ENCODE data around the gene RAD54L2. TPM values are rescaled to one million over a fixed set of nuclear protein-coding genes. Genes with fewer than 3 reads are reported as not detected.

RAD54L2 gene
- total and polyA plus RNA-seq, 2 of the 4 experiments (the other 2 are of a cell fraction) = 6.8 to 24.2 TPM

- CTCF ChIA-PET = interaction anchor here (1.0 kb wide), 1 partner anchor 79 kb away, joined by 3 read pairs; no protein-coding TSS in a partner anchor
- no peak overlapping the region for H3K4me2 ChIP-seq (ENCODE audit: low read depth, low read length)
- H4K5ac ChIP-seq (ENCODE audit: low read depth, low read length) = no peak overlapping the region
Observed at GRCh38 chr3:51581524-51581923, 43.0 kb downstream of the RAD54L2 start.

More at GRCh38 chr3:51581524-51581923, 43.0 kb downstream of the RAD54L2 start:
- peaks cover 31 to 63% of the 10 kb centered on the region in 2 experiments for H3K79me1 ChIP-seq (ENCODE audit: low read depth in 1 of 2, low read length in 2 of 2)
- no peak for TF ChIP-seq SMC3 (IDR thresholded peaks at IDR 0.05; ENCODE audit: low read depth, low read length)
- ATAC-seq (ENCODE audit: low read depth) = peak; percentile 18; the same call in 1 of the 2 replicates
- no peak overlapping the region for H2AFZ ChIP-seq (replicated peaks; ENCODE audit: low read length, poor library complexity)
- H2BK20ac ChIP-seq (ENCODE audit: low read depth, low read length) = no peak overlapping the region
- H3K4me1 ChIP-seq (ENCODE audit: control insufficient read depth, insufficient read depth, low read length) = peaks cover 9% of the 10 kb centered on the region
- no peak overlapping the region for H3K4me3 ChIP-seq (ENCODE audit: insufficient read depth, low read depth, low read length)
- peaks cover 12% of the 10 kb centered on the region for H4K20me1 ChIP-seq (ENCODE audit: insufficient read depth, low read length)
- H3K36me3 ChIP-seq (ENCODE audit: control insufficient read depth, insufficient read depth, low read length) = peaks cover 5% of the 10 kb centered on the region
- no peak overlapping the region for H2BK5ac ChIP-seq (ENCODE audit: low read depth, low read length, poor library complexity, severe bottlenecking)
- H2BK120ac ChIP-seq (ENCODE audit: low read depth, low read length) = no peak overlapping the region
- dilution Hi-C loops (cut with HindIII; ENCODE audit: low sequenced_read_pairs, unreplicated experiment) (no loop called here), in situ Hi-C loops (cut with MboI; ENCODE audit: low sequenced_read_pairs) (no loop called here), intact Hi-C loops (cut with micrococcal nuclease) (loop anchor here (5.0 kb wide), 1 partner anchor 41 kb away; no protein-coding TSS in a partner anchor)
- H3K9me3 ChIP-seq (ENCODE audit: control insufficient read depth, insufficient read depth, low read length) = no peaks in the 10 kb centered on the region
- no peak overlapping the region for H3K18ac ChIP-seq (ENCODE audit: low read depth, low read length)
- POLR2A ChIA-PET (ENCODE audit: unreplicated experiment) = no interaction called here
- BruUV-seq (replicated peaks) = no TSS peak
- H4K8ac ChIP-seq (ENCODE audit: low read depth in 2 of 2, low read length in 2 of 2) = 0 out of 4 replicates have a peak overlapping the region, but pooled peaks of 1 of the 2 experiments have one; percentile 8
- no peak overlapping the region for H4K91ac ChIP-seq (ENCODE audit: insufficient read depth, low read depth, low read length)
- 95% methylated on average over 3 of the region's 4 CpGs; no CpG with 5 or more reads in 1 of the 2 experiments for WGBS, 2 experiments (ENCODE audit: extremely low coverage in 2 of 2, insufficient read length in 1 of 2)
- H3K27me3 ChIP-seq (ENCODE audit: control insufficient read depth, insufficient read depth, low read length) = no peaks in the 10 kb centered on the region
- H3K9ac ChIP-seq (ENCODE audit: low read depth, low read length) = no peak overlapping the region
- peak; percentile 48 for DNase-seq
- H2AK9ac ChIP-seq (replicated peaks; ENCODE audit: low read depth, low read length, poor library complexity) = no peak overlapping the region
- H3K56ac ChIP-seq (ENCODE audit: extremely low read depth, insufficient read depth, low read length) = no peak overlapping the region
- H3K4ac ChIP-seq (ENCODE audit: low read depth, low read length) = no peak overlapping the region
- H2BK15ac ChIP-seq (ENCODE audit: low read depth, low read length) = no peak overlapping the region
- peaks cover 11% of the 10 kb centered on the region; the same call in 1 of the 2 replicates for H3K9me1 ChIP-seq (ENCODE audit: insufficient read depth, low read length)
- no peak overlapping the region for H3K23ac ChIP-seq (ENCODE audit: low read depth, low read length)
- no peak overlapping the region for H3K27ac ChIP-seq (ENCODE audit: insufficient read depth, low read length)
- H3K14ac ChIP-seq (replicated peaks; ENCODE audit: low read depth, low read length) = peak overlapping the region; percentile 29; the same call in 1 of the 2 replicates
- H2AK5ac ChIP-seq (ENCODE audit: low read depth, low read length) = no peak overlapping the region
